Lower leg skin (tissue), 4 donors: ENCODE results near the gene FAM193A. TPM values are rescaled to one million over a fixed set of nuclear protein-coding genes. Genes with fewer than 3 reads are reported as not detected.
"Not testable (repeated sequence)": the region's sequence is repeated elsewhere in the genome, so short reads cannot be mapped to it uniquely, and the experiment has no call there.

ENCODE experiments used
- DNase-seq, 2 donors: peaks; one replicate each; pipeline ENCODE4 v3.0.0-alpha.2; 2019; ENCODE audit warnings: low spot score in 2 of 2
- H3K4me3 ChIP-seq: fragments of 200-600 bp; sonication (generic); 2 replicates; pipeline ENCODE4 v1.5.1; 2017; ENCODE audit warnings: mild to moderate bottlenecking, low read depth; ENCODE audit not compliant: poor library complexity, severe bottlenecking
- CTCF ChIP-seq, 3 donors: fragments of 450-650 bp; IDR thresholded peaks; one replicate each; pipeline ENCODE4 v1.5.1; 2016; ENCODE audit warnings: antibody characterized with exemption in 3 of 3, mild to moderate bottlenecking in 3 of 3, moderate library complexity in 2 of 3
- POLR2A ChIP-seq, 2 donors: fragments of 450-650 bp; IDR thresholded peaks; one replicate each; pipeline ENCODE4 v1.6.1; 2016 to 2017; ENCODE audit warnings: antibody characterized with exemption in 2 of 2, mild to moderate bottlenecking in 1 of 2, moderate library complexity in 1 of 2
- WGBS, 2 donors: methylation state at CpG; one replicate each; pipeline ENCODE4 v1.1.5; 2018; 5-methylcytosine and 5-hydroxymethylcytosine counted together
- intact Hi-C: fragments of 100-400 bp; cut with DNase I; formaldehyde crosslinking; loops from one replicate; pipeline ENCODE4 v1.15.0; 2023; ENCODE audit warnings: low total_unique reads
- total RNA-seq, 4 donors: library from RNA; depleted of rRNA; stranded (reverse); fragments of >200 nt; gene quantifications; one replicate each; pipeline ENCODE4 v1.1.0, GENCODE V29; 2016

The FAM193A gene
- total RNA-seq, 4 donors from 2014 or later = 16.3 to 38.6 (median 25.7) TPM

DNA sequence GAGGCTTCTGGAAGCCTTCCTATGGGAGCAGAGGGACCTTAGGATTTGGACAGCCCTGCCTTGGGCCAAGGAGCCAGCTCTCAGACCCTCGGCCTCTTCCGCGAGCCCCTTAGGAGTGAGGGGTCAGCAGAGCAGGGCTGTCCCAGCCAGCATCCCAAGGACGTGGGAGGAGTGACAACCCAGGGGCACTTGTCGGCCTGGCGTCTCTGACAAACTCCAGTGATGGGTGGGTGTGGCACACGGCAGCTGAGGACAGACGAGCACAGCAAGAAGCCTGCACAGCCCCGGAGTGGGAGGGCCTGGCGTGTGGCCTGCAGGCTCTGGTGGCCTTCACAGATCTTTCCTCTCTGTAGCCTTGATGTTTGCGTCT, 231.2 kb downstream of the FAM193A start:
- TF ChIP-seq POLR2A (IDR thresholded peaks at IDR 0.05) (no peak), CTCF (IDR thresholded peaks at IDR 0.05) (no peak)
- no peak overlapping the region for H3K4me3 ChIP-seq
- no peak for DNase-seq
- WGBS, 2 donors = 71 to 79% methylated on average over 10 to 11 of the region's 11 CpGs
- intact Hi-C loops = loop anchor here (10.0 kb wide), 1 partner anchor 177 kb away; no protein-coding TSS in a partner anchor

DNA sequence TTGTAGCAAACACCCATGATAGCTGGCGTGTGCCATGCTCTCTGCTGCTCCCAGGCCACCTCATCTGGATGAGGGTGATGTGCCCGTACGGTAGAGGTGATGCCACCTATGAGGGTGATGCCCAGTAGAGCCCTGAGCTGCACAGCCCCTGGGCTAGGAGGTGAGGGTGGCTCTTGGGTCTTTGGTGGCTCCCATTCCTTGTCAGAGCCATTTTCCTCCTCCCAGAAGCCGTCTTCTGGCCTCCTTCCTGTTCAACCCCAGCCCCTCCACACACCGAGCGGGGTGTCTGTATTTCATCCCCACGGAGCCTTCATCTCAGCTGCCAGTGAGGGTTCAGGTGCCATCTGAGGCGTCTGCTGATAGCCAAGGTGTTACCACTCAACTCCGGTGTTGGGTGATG, 231.7 kb downstream of the FAM193A start:
- WGBS, 2 donors = 88 to 95% methylated on average over 9 of the region's 9 CpGs
- no peak for TF ChIP-seq CTCF (IDR thresholded peaks at IDR 0.05)
- DNase-seq = no peak
- intact Hi-C loops = loop anchor here (10.0 kb wide), 1 partner anchor 177 kb away; no protein-coding TSS in a partner anchor
- no peak overlapping the region for H3K4me3 ChIP-seq

- no peak for DNase-seq
- H3K4me3 ChIP-seq = no peak overlapping the region
- no peak for TF ChIP-seq CTCF (IDR thresholded peaks at IDR 0.05)
- TF ChIP-seq POLR2A (IDR thresholded peaks at IDR 0.05) = no peak
- intact Hi-C loops = loop anchor here (10.0 kb wide), 1 partner anchor 176 kb away; no protein-coding TSS in a partner anchor
- 75 to 79% methylated on average over 12 to 15 of the region's 15 CpGs for WGBS, 2 donors
These were observed 232.5 kb downstream of the FAM193A start for GRCh38 chr4:2768921-2769336.

- TF ChIP-seq CTCF (IDR thresholded peaks at IDR 0.05) = no peak
- no peak for TF ChIP-seq POLR2A (IDR thresholded peaks at IDR 0.05)
- intact Hi-C loops = no loop called here
- no peak overlapping the region for H3K4me3 ChIP-seq
- WGBS, 2 donors = 48 to 70% methylated on average over 3 of the region's 3 CpGs
- DNase-seq = no peak
These were observed 234.8 kb downstream of the FAM193A start for GRCh38 chr4:2771264-2771663.

DNA sequence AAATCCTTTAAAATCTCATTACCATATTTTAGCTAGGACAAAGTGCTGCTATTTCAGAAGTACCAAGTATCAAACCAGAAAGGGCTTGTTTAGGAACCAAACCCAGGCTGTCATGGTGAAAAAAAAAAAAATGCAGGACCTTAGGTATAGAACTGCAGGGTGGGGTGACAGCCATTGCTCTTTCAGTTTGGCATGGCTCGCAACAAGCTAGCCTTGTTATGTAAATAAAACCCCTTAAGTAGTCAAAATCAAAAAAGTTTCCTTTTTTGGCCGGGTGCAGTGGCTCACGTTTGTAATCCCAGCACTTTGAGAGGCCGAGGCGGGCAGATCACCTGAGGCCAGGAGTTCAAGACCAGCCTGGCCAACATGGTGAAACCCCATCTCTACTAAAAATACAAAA, 244.2 kb downstream of the FAM193A start:
- H3K4me3 ChIP-seq, intact Hi-C loops: not testable (repeated sequence)
- 93 to 94% methylated on average over 5 of the region's 5 CpGs for WGBS, 2 donors
- DNase-seq = peak in 1 of 2 donors; percentile 10

DNA sequence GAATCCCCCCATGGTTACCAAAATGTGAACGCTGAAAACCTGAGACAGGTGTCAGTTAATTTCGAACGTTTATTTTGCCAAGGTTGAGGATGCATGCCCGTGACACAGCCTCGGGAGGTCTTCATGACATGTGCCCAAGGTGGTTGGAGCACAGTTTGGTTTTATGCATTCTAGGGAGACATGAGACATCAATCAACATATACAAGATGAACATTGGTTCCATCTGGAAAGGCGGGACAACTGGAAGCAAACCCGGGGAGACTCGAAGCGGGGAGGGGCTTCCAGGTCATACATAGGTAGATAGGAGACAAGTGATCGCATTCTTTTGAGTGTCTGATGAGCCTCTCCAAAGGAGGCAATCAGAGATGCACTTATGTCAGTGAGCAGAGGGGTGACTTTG, 245.5 kb downstream of the FAM193A start:
- WGBS, 2 donors = 89 to 93% methylated on average over 10 of the region's 10 CpGs
- H3K4me3 ChIP-seq = no peak overlapping the region
- peak in 1 of 2 donors; percentile 23 for DNase-seq
- intact Hi-C loops = no loop called here
- no peak for TF ChIP-seq CTCF (IDR thresholded peaks at IDR 0.05)
- no peak for TF ChIP-seq POLR2A (IDR thresholded peaks at IDR 0.05)

Other genes with a start within 250 kb of the FAM193A start
- 10 to 100 TPM in 2 of 4 donors, 1 to 10 TPM in 2; 5.0 to 12.8 (median 9.9) TPM for gene ZFYVE28, start 118.0 kb upstream of the FAM193A start, total RNA-seq
- gene CFAP99, start 117.7 kb upstream of the FAM193A start, total RNA-seq = not detected
- gene RNF4, start 67.5 kb upstream of the FAM193A start, total RNA-seq = 10 to 100 TPM; 30.4 to 44.0 (median 37.9) TPM
- gene TNIP2, start 219.7 kb downstream of the FAM193A start, total RNA-seq = 10 to 100 TPM; 37.9 to 42.5 (median 40.3) TPM